Measurements from ENCODE around the gene GFER. TPM values are rescaled to one million over a fixed set of nuclear protein-coding genes. Genes with fewer than 3 reads are reported as not detected.

GFER gene
- total and polyA plus RNA-seq, 10 of the 15 experiments (the other 5 are each of a cell fraction or from before 2014, with no cell fraction given) = 2.4 to 57.7 (median 31.3) TPM

GRCh38 chr16:2015117-2015946 lies 31.3 kb downstream of the GFER start:
- ChIA-PET POLR2A (interaction anchor here (1.2 kb wide), 1 partner anchor 74 kb away, joined by 3 read pairs; no protein-coding TSS in a partner anchor), SMC1A (ENCODE audit: uncharacterized antibody, unreplicated experiment) (no interaction called here), RAD21 (ENCODE audit: unreplicated experiment) (interaction anchor here (2.4 kb wide), 1 partner anchor 125 kb away, joined by 9 read pairs; no protein-coding TSS in a partner anchor), CTCF (interaction anchor here (1.0 kb wide), 1 partner anchor 125 kb away, joined by 4 read pairs; no protein-coding TSS in a partner anchor)
- no peak for ATAC-seq
- H3K27ac ChIP-seq (ENCODE audit: control insufficient read depth, insufficient read depth) = no peak overlapping the region
- intact Hi-C loops (cut with micrococcal nuclease; ENCODE audit: unreplicated experiment) (no loop called here), in situ Hi-C loops (cut with MboI) (loop anchor here (10.0 kb wide), 1 partner anchor 479 kb away; no protein-coding TSS in a partner anchor)
- no peak for TF ChIP-seq EZH2 (IDR thresholded peaks at IDR 0.05; ENCODE audit: borderline replicate concordance, control insufficient read depth, low read depth, low read length)
- no peak for TF ChIP-seq SMAD1 (IDR thresholded peaks at IDR 0.05; ENCODE audit: low read depth, partially characterized antibody)
- no peak for TF ChIP-seq RAD51 (IDR thresholded peaks at IDR 0.05)
- no peak for TF ChIP-seq MEF2B (IDR thresholded peaks at IDR 0.05; ENCODE audit: partially characterized antibody, poor library complexity, severe bottlenecking)
- TF ChIP-seq TCF3 (IDR thresholded peaks at IDR 0.05; ENCODE audit: borderline replicate concordance, insufficient read depth, low read depth, low read length) = no peak
- TF ChIP-seq RELB (IDR thresholded peaks at IDR 0.05; ENCODE audit: low read depth) = no peak
- H3K4me2 ChIP-seq (ENCODE audit: control insufficient read depth, insufficient read depth) = no peak overlapping the region
- peaks cover 3 to 8% of the 10 kb centered on the region in 2 experiments; a peak in 3 of 4 replicates for H3K27me3 ChIP-seq (replicated peaks in 1 of 2; ENCODE audit: control insufficient read depth in 2 of 2, insufficient read depth in 2 of 2, low read length in 1 of 2)
- no peak for DNase-seq (ENCODE audit: low read depth, low spot score)
- no peak overlapping the region for H3K9ac ChIP-seq (ENCODE audit: control insufficient read depth, insufficient read depth, low read length)
- peaks cover 4% of the 10 kb centered on the region for H3K79me2 ChIP-seq (ENCODE audit: control insufficient read depth, insufficient read depth, low read length)
- H4K20me1 ChIP-seq (ENCODE audit: control insufficient read depth, insufficient read depth) = no peaks in the 10 kb centered on the region
- H3K36me3 ChIP-seq (ENCODE audit: control insufficient read depth in 2 of 2, insufficient read depth in 2 of 2, low read length in 1 of 2) = no peaks in the 10 kb centered on the region
- H3K4me3 ChIP-seq = no peak overlapping the region
- H3K9me3 ChIP-seq (replicated peaks; ENCODE audit: control insufficient read depth, insufficient read depth, low read length) = no peaks in the 10 kb centered on the region
- no peak for FAIRE-seq
- WGBS (ENCODE audit: insufficient coverage, insufficient replicate concordance, low lambda C conversion rate, missing lambda C conversion rate) = 69% methylated on average over 24 of the region's 24 CpGs
- BruUV-seq (replicated peaks) = no TSS peak
- peaks cover 5% of the 10 kb centered on the region for H3K4me1 ChIP-seq (ENCODE audit: control insufficient read depth, insufficient read depth, low read length)
- H2AFZ ChIP-seq (ENCODE audit: control insufficient read depth, low read depth, low read length) = no peak overlapping the region
